Omental fat pad (tissue), 4 donors: ENCODE measurements around the gene SLC22A5. TPM values are rescaled to one million over a fixed set of nuclear protein-coding genes. Genes with fewer than 3 reads are reported as not detected.

Experiments used
- ATAC-seq: fragments of 150-250 bp; one replicate; pipeline ENCODE4 v1.9.1; 2016; ENCODE audit warnings: mild to moderate bottlenecking, moderate library complexity; ENCODE audit not compliant: low FRiP score
- DNase-seq: peaks from one replicate; pipeline ENCODE4 v3.0.0-alpha.2; 2019; ENCODE audit warnings: low spot score
- total RNA-seq, 4 donors: library from RNA; depleted of rRNA; stranded (reverse); fragments of >200 nt; gene quantifications; one replicate each; pipeline ENCODE4 v1.1.0, GENCODE V29; 2016
- TF ChIP-seq, protein P1 (sequence below), 3 donors: fragments of 450-650 bp; IDR thresholded peaks; one replicate each; pipeline ENCODE4 v1.5.1; 2016 to 2017; ENCODE audit warnings: antibody characterized with exemption in 3 of 3, mild to moderate bottlenecking in 3 of 3, moderate library complexity in 2 of 3

The SLC22A5 gene
- total RNA-seq, 4 donors from 2014 or later, result 7.6 to 38.7 (median 28.6) TPM

DNA sequence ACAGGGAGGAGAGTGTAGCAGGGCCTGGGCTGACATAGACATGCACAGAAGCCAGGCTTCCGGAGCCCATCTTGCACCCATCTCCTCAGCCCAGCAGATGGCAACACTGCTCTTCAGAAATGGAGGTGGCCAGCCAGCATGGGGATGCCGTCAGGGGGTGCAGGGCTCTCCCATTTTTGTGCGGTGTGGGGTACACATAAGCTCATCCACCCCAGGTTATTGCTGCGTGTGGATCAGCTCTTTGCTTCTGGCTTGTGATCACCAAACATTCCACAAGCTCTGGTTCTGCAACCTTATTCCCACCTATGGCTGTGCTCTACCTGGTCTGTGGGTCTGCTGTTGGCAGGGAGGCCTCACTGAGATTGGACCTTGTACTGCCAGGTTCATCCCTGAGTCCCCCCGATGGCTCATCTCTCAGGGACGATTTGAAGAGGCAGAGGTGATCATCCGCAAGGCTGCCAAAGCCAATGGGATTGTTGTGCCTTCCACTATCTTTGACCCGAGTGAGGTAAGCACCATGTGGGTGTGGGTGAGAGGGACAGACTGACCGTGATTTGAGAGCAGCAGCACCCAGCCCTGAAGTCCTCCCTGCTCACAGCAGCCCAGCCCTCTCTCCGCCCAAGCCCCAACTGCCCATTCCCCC is 17.3 kb downstream of the SLC22A5 start:
- TF ChIP-seq, protein P1, sequence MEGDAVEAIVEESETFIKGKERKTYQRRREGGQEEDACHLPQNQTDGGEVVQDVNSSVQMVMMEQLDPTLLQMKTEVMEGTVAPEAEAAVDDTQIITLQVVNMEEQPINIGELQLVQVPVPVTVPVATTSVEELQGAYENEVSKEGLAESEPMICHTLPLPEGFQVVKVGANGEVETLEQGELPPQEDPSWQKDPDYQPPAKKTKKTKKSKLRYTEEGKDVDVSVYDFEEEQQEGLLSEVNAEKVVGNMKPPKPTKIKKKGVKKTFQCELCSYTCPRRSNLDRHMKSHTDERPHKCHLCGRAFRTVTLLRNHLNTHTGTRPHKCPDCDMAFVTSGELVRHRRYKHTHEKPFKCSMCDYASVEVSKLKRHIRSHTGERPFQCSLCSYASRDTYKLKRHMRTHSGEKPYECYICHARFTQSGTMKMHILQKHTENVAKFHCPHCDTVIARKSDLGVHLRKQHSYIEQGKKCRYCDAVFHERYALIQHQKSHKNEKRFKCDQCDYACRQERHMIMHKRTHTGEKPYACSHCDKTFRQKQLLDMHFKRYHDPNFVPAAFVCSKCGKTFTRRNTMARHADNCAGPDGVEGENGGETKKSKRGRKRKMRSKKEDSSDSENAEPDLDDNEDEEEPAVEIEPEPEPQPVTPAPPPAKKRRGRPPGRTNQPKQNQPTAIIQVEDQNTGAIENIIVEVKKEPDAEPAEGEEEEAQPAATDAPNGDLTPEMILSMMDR (IDR thresholded peaks at IDR 0.05), result peak in 1 of 3 donors; percentile 61
- peak; percentile 58 for ATAC-seq
- no peak for DNase-seq

DNA sequence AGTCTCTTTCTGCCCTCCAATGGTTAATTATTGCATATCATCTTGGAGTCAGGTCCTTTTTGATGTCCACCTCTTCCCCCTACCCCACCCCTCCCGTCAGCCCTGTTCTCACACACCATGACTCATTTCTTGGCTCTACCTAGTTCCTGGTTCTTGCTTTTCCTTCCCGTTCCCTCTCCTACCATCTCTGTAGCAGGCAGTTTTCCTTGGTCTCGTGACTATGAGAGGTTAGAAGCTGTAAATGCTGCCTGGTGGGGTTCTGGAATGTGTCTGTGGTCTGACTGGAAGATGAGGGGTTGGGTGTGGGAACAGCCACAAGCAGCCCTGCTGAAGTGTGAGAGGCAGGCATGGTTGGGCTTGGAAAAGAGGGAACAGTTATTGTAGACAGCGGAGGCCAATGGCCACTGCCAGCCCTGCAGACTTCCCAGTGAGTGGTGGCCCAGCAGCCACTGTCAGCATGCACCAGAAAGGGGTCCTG is 18.2 kb downstream of the SLC22A5 start:
- DNase-seq, result no peak
- TF ChIP-seq, protein P1 (IDR thresholded peaks at IDR 0.05), result no peak
- peak; percentile 77 for ATAC-seq

DNA sequence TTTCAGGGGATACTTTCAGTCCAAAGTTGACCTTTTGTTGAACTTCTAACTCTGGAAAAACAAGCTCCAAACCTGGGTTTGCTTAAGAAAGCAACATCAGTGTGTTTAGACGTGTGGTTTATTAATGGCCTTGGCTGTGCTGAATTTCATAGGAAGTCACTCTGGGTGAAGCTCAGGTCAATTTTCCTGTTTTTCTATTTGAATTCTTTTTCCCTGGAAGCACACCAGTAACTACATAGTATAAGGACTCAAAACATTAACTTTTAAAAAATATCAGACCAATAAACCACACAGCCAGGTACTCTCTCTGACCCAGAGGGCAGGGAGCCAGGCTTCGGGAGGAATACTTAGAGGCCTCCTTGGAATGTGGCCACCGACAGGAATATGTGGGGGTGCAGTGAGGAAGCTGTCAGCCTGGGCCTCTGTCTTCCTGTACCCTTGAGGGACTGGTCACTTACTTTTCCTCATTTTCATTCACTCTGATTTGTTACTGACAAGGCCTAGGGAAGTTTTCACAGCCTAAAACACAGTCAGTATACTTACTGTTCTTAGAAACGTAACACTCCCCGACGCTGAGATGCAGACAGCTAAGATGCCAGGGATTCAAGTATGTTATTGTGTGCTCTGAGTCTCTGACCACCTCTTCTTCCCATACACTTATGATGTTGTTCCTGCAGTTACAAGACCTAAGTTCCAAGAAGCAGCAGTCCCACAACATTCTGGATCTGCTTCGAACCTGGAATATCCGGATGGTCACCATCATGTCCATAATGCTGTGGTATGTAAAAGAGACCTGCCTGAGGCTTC is 18.9 kb downstream of the SLC22A5 start:
- no peak for ATAC-seq

DNA sequence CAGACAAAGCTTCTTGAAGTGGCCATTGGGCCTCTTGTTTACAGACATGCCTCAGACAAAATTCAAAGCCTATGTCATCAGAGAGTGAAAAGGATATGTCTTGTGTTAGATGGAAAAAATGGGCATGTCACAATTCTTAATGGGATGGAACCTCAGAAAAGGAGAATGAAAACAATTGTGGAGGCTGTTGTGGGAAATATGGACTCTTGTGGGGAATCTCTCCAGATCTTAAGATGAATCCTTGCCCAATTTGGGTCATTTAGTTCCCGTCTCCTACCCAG is 19.5 kb downstream of the SLC22A5 start:
- ATAC-seq, result no peak

More for the DNA sequence above, 18.9 kb downstream of the SLC22A5 start:
- TF ChIP-seq, protein P1 (IDR thresholded peaks at IDR 0.05), result no peak
- no peak for DNase-seq

DNA sequence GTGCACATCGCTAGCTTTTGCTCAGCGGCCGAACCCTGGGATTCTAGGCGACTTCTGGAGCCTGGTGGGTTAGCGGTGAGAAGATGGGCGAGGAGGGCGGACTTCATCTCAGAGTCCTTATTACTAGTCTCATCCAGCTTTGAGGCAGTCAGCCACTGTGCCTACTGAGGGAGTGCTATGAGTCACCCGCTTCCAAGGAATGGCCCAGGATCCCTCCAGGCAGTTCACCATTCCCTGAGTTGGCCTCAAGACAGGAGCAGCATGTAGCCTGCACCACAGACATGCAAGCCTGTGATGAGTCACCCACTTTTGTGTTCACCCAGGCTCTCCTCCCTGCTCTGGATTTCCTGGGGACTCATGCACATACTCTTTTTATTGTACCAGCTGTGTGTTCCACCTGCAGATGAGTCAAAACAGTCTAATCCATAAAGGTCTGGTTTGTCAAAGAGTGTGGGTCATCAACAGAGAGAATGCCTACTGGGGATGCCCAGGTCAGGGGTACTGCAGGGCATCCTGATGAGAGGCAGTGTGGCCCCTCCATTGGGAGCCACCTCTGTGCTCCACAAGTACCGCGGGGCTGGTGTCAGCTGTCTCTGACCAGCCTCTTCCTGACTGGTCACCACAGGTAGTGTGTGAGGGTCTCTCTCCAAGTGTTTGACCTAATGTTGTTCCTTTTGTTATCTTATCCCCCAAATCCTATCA is 20.2 kb downstream of the SLC22A5 start:
- peak; percentile 68 for ATAC-seq
- TF ChIP-seq, protein P1 (IDR thresholded peaks at IDR 0.05), result no peak
- peak; percentile 54 for DNase-seq

More for the DNA sequence above, 19.5 kb downstream of the SLC22A5 start:
- no peak for DNase-seq
- TF ChIP-seq, protein P1 (IDR thresholded peaks at IDR 0.05), result no peak

DNA sequence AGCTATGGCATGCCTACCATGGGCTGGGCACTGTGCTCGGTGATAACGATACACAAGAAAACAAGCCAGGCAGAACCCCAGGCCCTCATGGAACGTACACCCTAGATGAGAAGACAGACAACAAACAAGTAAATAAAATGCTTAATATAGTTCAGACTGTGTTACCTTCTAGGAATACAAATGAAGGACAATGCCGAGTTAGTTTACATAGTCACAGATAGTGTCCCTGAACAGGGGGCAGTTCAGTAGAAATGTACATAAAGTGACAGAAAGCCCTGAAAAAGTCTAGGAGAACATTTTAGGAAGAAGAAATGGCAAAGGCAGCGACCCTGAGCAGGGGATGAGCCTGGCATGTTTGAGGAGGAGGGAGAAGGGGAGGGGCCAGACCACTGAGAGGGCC is 21.7 kb downstream of the SLC22A5 start:
- DNase-seq, result no peak
- TF ChIP-seq, protein P1 (IDR thresholded peaks at IDR 0.05), result no peak

More for the DNA sequence above, 21.7 kb downstream of the SLC22A5 start:
- no peak for ATAC-seq
